ENCODE data around the gene PTPN20.

Gene PTPN20

DNA sequence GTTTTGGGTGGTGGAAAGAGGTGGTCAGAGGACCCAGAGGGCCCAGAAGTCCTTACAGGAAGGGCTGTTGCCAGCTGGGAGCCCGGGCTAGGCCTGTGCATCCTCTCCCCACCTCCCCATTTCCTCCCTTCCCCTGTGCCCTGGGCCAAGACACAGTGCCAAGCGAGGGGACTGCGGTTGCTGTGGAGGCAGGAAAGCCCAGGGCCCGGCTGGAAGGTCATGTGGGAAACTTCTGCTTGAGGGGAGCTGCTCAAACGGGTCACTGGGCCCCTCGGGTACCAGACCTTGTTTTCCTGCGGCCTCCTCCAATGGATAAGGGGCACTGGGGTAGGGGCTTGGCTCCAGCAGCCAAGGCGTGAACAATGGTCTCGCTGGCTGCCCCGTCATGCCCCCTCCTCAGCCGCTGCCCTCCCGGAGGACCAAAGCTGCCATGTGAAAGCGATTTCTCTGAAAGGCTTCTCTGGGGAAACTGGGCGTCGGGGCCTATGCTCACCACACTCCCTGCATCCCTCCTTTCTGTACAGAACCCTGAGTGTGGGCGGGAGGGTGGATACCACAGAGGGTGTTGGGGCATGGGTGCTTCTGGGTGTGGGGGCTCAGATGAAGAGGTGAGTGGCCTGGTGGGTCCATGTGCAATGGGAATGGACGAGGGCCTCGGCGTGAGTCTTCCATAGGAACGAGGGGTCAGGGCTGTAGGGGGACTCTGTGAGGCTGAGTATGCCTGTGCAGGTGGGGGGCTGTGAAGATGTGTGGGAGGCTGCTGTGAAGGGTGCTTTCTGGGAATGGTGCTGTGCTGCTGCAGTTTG, 135.3 kb downstream of the PTPN20 start:
- no peak overlapping the region for H3K27ac ChIP-seq
- no peak for TF ChIP-seq ZFX (IDR thresholded peaks at IDR 0.05)
- no peak for TF ChIP-seq CTCF (conservative IDR thresholded peaks at IDR 0.05)

DNA sequence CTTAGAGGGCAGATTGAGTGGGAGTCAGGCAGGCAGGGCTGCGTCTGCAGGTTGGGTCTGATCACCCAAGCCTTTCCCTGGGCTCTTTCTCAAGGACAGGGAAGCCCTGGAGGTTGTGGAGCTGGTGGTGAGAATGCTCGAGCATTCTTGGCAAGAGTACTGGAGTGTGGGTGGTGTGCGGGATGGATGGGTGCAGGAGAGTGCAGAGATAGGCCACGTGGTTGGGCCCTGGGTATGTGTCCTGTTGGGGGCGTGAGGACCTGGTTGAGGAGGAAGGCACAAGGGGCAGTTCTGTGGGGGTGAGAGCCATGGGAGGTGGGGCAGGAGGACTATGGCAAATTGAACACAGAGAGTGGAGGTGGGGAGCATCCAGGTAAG, 135.9 kb downstream of the PTPN20 start:
- no peak for TF ChIP-seq ZFX (IDR thresholded peaks at IDR 0.05)
- TF ChIP-seq CTCF (conservative IDR thresholded peaks at IDR 0.05), result no peak
- no peak overlapping the region for H3K27ac ChIP-seq

DNA sequence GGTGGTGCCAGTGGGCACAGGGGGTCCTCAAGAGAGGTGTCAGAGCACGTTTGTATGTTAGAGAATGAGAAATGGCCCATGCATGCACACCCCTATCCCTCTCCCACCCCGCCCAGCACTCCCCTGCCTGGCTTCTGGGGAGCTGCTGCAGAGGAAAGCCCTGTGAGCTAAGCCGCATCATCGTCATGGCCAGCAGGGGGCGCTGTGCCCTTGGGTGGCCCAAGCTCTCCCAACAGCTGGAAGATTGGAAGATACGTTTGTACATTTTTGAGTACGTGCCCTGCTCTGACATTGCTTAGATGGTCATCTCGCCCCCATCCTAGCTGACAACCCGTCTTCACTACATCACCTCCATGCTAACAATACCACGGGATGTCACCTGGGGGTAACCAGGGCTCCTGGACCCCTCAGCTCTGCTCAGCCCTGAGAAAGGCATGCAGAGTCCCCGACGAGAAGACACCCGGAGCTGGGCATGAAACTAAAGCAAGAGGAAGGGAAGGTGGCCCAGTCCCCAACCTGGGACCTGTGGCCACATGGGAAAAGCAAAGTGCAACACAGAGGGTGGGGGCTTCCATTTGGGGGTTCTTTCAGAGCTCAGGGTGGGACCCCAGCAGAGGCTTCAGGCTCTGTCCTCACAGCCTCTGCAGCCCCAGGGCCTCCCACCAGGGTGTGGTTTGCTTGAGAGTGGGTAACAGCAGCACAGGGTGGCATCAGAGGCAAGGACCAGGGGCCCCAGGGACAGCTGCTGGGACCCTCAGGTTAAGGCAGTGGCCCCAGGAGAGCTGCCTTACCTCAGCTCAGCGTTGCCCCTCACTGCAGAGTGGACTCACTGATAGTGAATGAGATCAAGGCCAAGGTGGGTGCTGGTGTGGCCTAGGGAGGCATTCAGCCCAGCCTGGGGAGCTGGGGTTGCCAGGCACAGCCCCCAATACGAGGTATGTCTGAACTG, 136.6 kb downstream of the PTPN20 start:
- no peak for TF ChIP-seq ZFX (IDR thresholded peaks at IDR 0.05)
- TF ChIP-seq CTCF (conservative IDR thresholded peaks at IDR 0.05), result peak; percentile 95
- H3K27ac ChIP-seq, result no peak overlapping the region

- no peak overlapping the region for H3K27ac ChIP-seq
- TF ChIP-seq ZFX (IDR thresholded peaks at IDR 0.05) (no peak), CTCF (conservative IDR thresholded peaks at IDR 0.05) (no peak)
Observed at GRCh38 chr10:47048526-47048905, 137.3 kb downstream of the PTPN20 start.

- no peak for TF ChIP-seq CTCF (conservative IDR thresholded peaks at IDR 0.05)
- TF ChIP-seq ZFX (IDR thresholded peaks at IDR 0.05), result no peak
Observed at GRCh38 chr10:47049056-47049851, 138.0 kb downstream of the PTPN20 start.

DNA sequence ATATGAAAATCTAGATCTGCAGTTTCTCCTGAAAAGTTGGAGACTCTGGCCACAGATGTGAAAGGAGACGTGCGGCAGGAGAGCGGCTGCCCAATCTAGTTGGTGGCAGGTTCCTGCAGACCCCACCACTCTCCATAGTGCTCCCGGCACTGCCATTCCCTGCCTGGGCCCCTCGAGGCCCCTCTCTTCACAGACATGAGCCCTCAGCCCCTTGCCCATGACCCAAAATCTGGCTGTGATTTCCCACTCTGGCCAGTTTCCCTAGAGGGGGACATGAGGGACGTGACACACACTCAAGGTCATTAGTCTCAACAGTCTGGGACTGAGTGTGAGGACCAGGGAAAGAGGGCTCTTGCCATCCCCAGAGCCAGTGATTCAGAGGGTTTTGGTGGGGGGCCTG, 138.7 kb downstream of the PTPN20 start:
- no peak for TF ChIP-seq CTCF (conservative IDR thresholded peaks at IDR 0.05)
- no peak for TF ChIP-seq ZFX (IDR thresholded peaks at IDR 0.05)
- H3K27ac ChIP-seq, result no peak overlapping the region

More at GRCh38 chr10:47049056-47049851, 138.0 kb downstream of the PTPN20 start:
- H3K27ac ChIP-seq, result no peak overlapping the region

Measured in C4-2B (cell line).